Measurements from ENCODE around the gene DKK3. TPM values are rescaled to one million over a fixed set of nuclear protein-coding genes. Genes with fewer than 3 reads are reported as not detected.

Gene DKK3
- polyA plus RNA-seq, 6 donors from 2014 or later, result not detected

GRCh38 chr11:12006552-12007229 lies 1.7 kb downstream of the DKK3 start:
- Mint-ChIP-seq H3K36me3 (no peaks in the 10 kb centered on the region), H3K9me3 (peaks cover 0 to 5% (median 0%) of the 10 kb centered on the region in 7 donors), H3K27ac (no peak overlapping the region), H3K27me3 (peaks cover 69 to 82% (median 74%) of the 10 kb centered on the region in 3 donors), H3K4me3 (peak overlapping the region in 1 of 8 donors; percentile 29), H3K4me1 (peaks cover 4 to 13% (median 4%) of the 10 kb centered on the region in 3 donors)
- DNase-seq, result no peak
- ATAC-seq (ENCODE audit: low read depth in 2 of 2), result no peak

- ATAC-seq (ENCODE audit: low read depth in 2 of 2) (no peak), DNase-seq (no peak)
- Mint-ChIP-seq H3K9me3 (peaks cover 0 to 2% (median 0%) of the 10 kb centered on the region in 7 donors), H3K27ac (no peak overlapping the region), H3K36me3 (no peaks in the 10 kb centered on the region), H3K4me1 (peaks cover 4 to 13% (median 4%) of the 10 kb centered on the region in 3 donors), H3K4me3 (no peak overlapping the region), H3K27me3 (peaks cover 63 to 80% (median 75%) of the 10 kb centered on the region in 3 donors)
These were observed 3.0 kb downstream of the DKK3 start for GRCh38 chr11:12005476-12005875.

- no peaks in the 10 kb centered on the region for H3K36me3 Mint-ChIP-seq
- peaks cover 59 to 76% (median 71%) of the 10 kb centered on the region in 3 donors for H3K27me3 Mint-ChIP-seq
These were observed 3.4 kb downstream of the DKK3 start for GRCh38 chr11:12005061-12005460.

GRCh38 chr11:12003815-12004214 lies 4.6 kb downstream of the DKK3 start:
- ATAC-seq (ENCODE audit: low read depth in 2 of 2) (no peak), DNase-seq (no peak)
- no peak overlapping the region for H3K4me3 Mint-ChIP-seq
- peaks cover 3 to 5% (median 3%) of the 10 kb centered on the region in 3 donors for H3K4me1 Mint-ChIP-seq
- H3K9me3 Mint-ChIP-seq, result no peaks in the 10 kb centered on the region
- H3K27ac Mint-ChIP-seq, result no peak overlapping the region
- no peaks in the 10 kb centered on the region for H3K36me3 Mint-ChIP-seq
- peaks cover 53 to 64% (median 61%) of the 10 kb centered on the region in 3 donors for H3K27me3 Mint-ChIP-seq

More at GRCh38 chr11:12005061-12005460, 3.4 kb downstream of the DKK3 start:
- DNase-seq (no peak), ATAC-seq (ENCODE audit: low read depth in 2 of 2) (no peak)
- H3K9me3 Mint-ChIP-seq, result no peaks in the 10 kb centered on the region
- H3K27ac Mint-ChIP-seq, result no peak overlapping the region
- peaks cover 4 to 13% (median 4%) of the 10 kb centered on the region in 3 donors for H3K4me1 Mint-ChIP-seq
- no peak overlapping the region for H3K4me3 Mint-ChIP-seq

GRCh38 chr11:12003336-12003735 lies 5.1 kb downstream of the DKK3 start:
- Mint-ChIP-seq H3K36me3 (no peaks in the 10 kb centered on the region), H3K4me3 (no peak overlapping the region), H3K27me3 (peaks cover 53 to 59% (median 56%) of the 10 kb centered on the region in 3 donors), H3K4me1 (peaks cover 0 to 6% (median 0%) of the 10 kb centered on the region in 3 donors), H3K9me3 (no peaks in the 10 kb centered on the region), H3K27ac (no peak overlapping the region)
- DNase-seq (no peak), ATAC-seq (ENCODE audit: low read depth in 2 of 2) (no peak)

GRCh38 chr11:12001186-12001585 lies 7.2 kb downstream of the DKK3 start:
- no peak for DNase-seq
- ATAC-seq (ENCODE audit: low read depth in 2 of 2), result no peak
- H3K36me3 Mint-ChIP-seq, result no peaks in the 10 kb centered on the region
- H3K9me3 Mint-ChIP-seq, result no peaks in the 10 kb centered on the region
- peaks cover 38 to 49% (median 47%) of the 10 kb centered on the region in 3 donors for H3K27me3 Mint-ChIP-seq
- H3K27ac Mint-ChIP-seq, result no peak overlapping the region
- peaks cover 0 to 9% (median 4%) of the 10 kb centered on the region in 3 donors for H3K4me1 Mint-ChIP-seq
- no peak overlapping the region for H3K4me3 Mint-ChIP-seq

- DNase-seq, result no peak
- Mint-ChIP-seq H3K4me3 (peak overlapping the region in 4 of 8 donors; percentile 7 to 52 (median 32)), H3K36me3 (no peaks in the 10 kb centered on the region), H3K9me3 (no peaks in the 10 kb centered on the region), H3K27me3 (peaks cover 23 to 46% (median 28%) of the 10 kb centered on the region in 3 donors), H3K4me1 (peaks cover 0 to 9% (median 4%) of the 10 kb centered on the region in 3 donors), H3K27ac (no peak overlapping the region)
- no peak for ATAC-seq (ENCODE audit: low read depth in 2 of 2)
These were observed 10.2 kb downstream of the DKK3 start for GRCh38 chr11:11998091-11998781.

- H3K4me3 Mint-ChIP-seq, result no peak overlapping the region
- no peaks in the 10 kb centered on the region for H3K9me3 Mint-ChIP-seq
- H3K27me3 Mint-ChIP-seq, result peaks cover 21 to 43% (median 25%) of the 10 kb centered on the region in 3 donors
- H3K4me1 Mint-ChIP-seq, result peaks cover 0 to 9% (median 4%) of the 10 kb centered on the region in 3 donors
- DNase-seq (no peak), ATAC-seq (ENCODE audit: low read depth in 2 of 2) (no peak)
- H3K36me3 Mint-ChIP-seq, result no peaks in the 10 kb centered on the region
- no peak overlapping the region for H3K27ac Mint-ChIP-seq
These were observed 11.4 kb downstream of the DKK3 start for GRCh38 chr11:11997049-11997322.

GRCh38 chr11:11996321-11997048 lies 11.9 kb downstream of the DKK3 start:
- no peak for ATAC-seq (ENCODE audit: low read depth in 2 of 2)

GRCh38 chr11:11995601-11996000 lies 12.8 kb downstream of the DKK3 start:
- Mint-ChIP-seq H3K27me3 (peaks cover 19 to 40% (median 22%) of the 10 kb centered on the region in 3 donors), H3K27ac (no peak overlapping the region), H3K4me1 (peaks cover 0 to 9% (median 4%) of the 10 kb centered on the region in 3 donors), H3K36me3 (no peaks in the 10 kb centered on the region), H3K9me3 (no peaks in the 10 kb centered on the region), H3K4me3 (peak overlapping the region in 1 of 8 donors; percentile 42)
- ATAC-seq (ENCODE audit: low read depth in 2 of 2) (no peak), DNase-seq (no peak)

More at GRCh38 chr11:11996321-11997048, 11.9 kb downstream of the DKK3 start:
- H3K4me3 Mint-ChIP-seq, result no peak overlapping the region
- DNase-seq, result no peak
- H3K4me1 Mint-ChIP-seq, result peaks cover 0 to 9% (median 4%) of the 10 kb centered on the region in 3 donors
- peaks cover 18 to 43% (median 23%) of the 10 kb centered on the region in 3 donors for H3K27me3 Mint-ChIP-seq
- no peaks in the 10 kb centered on the region for H3K36me3 Mint-ChIP-seq
- H3K9me3 Mint-ChIP-seq, result no peaks in the 10 kb centered on the region
- H3K27ac Mint-ChIP-seq, result no peak overlapping the region

GRCh38 chr11:11993839-11994238 lies 14.6 kb downstream of the DKK3 start:
- H3K27me3 Mint-ChIP-seq, result peaks cover 23 to 40% (median 27%) of the 10 kb centered on the region in 3 donors
- peaks cover 0 to 9% (median 4%) of the 10 kb centered on the region in 3 donors for H3K4me1 Mint-ChIP-seq
- H3K27ac Mint-ChIP-seq, result no peak overlapping the region
- no peak for ATAC-seq (ENCODE audit: low read depth in 2 of 2)
- DNase-seq, result no peak
- H3K36me3 Mint-ChIP-seq, result no peaks in the 10 kb centered on the region
- H3K9me3 Mint-ChIP-seq, result no peaks in the 10 kb centered on the region
- no peak overlapping the region for H3K4me3 Mint-ChIP-seq

- no peak overlapping the region for H3K4me3 Mint-ChIP-seq
- no peaks in the 10 kb centered on the region for H3K9me3 Mint-ChIP-seq
- H3K27me3 Mint-ChIP-seq, result peaks cover 23 to 34% (median 26%) of the 10 kb centered on the region in 3 donors
- no peaks in the 10 kb centered on the region for H3K36me3 Mint-ChIP-seq
- DNase-seq, result no peak
- H3K4me1 Mint-ChIP-seq, result peaks cover 0 to 4% (median 3%) of the 10 kb centered on the region in 3 donors
- no peak for ATAC-seq (ENCODE audit: low read depth in 2 of 2)
- no peak overlapping the region for H3K27ac Mint-ChIP-seq
These were observed 15.9 kb downstream of the DKK3 start for GRCh38 chr11:11992257-11993212.
